GM18907 (cell line): ENCODE results near the gene PCSK4.
"Not testable (repeated sequence)": the region's sequence is repeated elsewhere in the genome, so short reads cannot be mapped to it uniquely, and the experiment has no call there.

Experiments used
- ATAC-seq: cut with Tn5 transposase; IDR thresholded peaks from one replicate; pipeline ENCODE4 v1.9.1; 2021; ENCODE audit warnings: mild to moderate bottlenecking, moderate library complexity; ENCODE audit not compliant: unreplicated experiment

The PCSK4 gene

GRCh38 chr19:1522838-1523237 is 32.7 kb upstream of the PCSK4 start:
- no peak for ATAC-seq

- ATAC-seq: no peak
These were observed 31.9 kb upstream of the PCSK4 start for GRCh38 chr19:1522061-1522460.

- no peak for ATAC-seq
These were observed 31.5 kb upstream of the PCSK4 start for GRCh38 chr19:1521636-1522035.

DNA sequence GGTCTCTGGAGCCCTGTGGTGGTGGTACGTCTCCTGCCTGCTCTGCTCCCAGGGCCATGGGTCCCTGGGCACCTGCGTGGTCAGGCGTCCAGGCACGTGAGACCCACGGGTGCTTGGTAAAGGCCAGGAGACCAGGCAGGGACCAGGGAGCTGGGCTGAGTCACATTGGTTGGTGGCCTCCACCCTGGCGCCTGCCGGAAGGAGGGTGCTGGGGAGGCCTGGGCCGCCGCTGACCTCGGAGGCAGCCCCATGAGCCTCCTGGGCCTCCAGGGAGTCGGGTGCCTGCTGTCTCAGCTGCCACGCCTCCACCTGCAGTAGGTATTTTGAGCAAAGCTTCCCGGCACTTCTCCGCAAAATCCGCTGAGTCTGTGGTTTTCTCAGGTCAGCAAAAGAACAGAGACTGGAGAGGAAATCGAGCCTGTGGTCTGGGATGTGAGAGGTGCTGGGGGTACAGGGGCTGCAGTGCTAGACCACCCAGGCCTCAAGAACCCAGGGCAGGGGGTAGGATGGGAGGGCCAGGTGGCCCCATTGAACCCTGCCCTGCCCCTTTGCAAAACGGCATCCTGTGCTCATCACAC is 30.1 kb upstream of the PCSK4 start:
- ATAC-seq: no peak

GRCh38 chr19:1519802-1520201 is 29.7 kb upstream of the PCSK4 start:
- ATAC-seq: not testable (repeated sequence)

DNA sequence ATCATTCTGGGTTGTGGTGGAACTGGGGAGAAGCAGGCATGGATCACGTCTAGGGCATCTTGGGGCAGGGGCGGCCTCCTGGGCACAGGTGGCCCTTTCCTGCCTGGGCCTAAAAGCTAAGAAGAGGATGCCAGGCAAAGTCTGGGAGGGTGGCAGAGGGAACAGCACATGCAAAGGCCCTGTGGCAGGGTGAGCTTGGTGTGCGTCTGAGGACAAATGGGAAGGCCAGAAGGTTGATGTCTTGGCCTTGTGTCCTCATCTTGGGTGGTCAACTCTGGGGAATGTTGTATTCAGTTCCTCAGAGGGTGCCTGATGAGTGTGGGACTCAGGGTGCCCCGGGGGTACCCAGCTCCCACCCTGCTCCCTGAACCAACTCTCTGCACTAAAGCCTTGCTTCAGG is 28.3 kb upstream of the PCSK4 start:
- no peak for ATAC-seq

- no peak for ATAC-seq
These were observed 26.2 kb upstream of the PCSK4 start for GRCh38 chr19:1516395-1516753.

DNA sequence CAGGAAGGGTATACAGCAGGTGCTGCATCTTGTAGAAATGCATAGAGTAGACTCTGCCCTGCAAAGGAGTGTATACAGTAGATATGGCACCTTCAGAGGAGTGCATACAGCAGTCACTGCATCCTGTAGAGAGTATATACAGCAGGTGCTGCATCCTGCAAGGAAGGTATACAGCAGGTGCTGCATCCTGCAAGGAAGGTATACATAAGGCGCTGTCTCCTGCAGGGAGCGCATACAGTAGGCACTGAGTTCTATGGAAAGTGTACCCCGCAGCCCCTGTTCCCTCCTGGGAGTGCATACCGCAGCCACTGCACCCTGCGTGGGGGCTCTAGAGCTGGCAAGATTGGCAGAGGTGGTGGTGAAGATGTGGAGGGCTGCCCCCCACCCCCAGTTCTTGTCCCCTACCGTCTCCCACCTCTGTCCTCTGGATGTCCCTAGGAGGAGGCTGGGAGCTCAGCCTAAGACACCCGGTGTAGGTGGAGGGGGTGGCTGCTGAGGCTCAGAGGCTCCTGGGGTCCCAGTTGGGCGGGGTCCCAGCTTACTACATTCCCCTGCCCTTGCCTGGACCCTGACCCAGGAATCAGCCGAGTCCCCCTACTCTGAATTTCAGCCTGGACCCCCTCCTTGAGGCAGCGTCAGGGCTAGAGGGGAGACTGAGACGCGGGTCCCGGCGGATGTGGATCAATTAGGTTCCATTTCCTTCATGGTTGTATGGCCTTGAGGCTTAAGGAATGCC is 25.0 kb upstream of the PCSK4 start:
- ATAC-seq: no peak

- no peak for ATAC-seq
These were observed 24.1 kb upstream of the PCSK4 start for GRCh38 chr19:1514295-1514661.

DNA sequence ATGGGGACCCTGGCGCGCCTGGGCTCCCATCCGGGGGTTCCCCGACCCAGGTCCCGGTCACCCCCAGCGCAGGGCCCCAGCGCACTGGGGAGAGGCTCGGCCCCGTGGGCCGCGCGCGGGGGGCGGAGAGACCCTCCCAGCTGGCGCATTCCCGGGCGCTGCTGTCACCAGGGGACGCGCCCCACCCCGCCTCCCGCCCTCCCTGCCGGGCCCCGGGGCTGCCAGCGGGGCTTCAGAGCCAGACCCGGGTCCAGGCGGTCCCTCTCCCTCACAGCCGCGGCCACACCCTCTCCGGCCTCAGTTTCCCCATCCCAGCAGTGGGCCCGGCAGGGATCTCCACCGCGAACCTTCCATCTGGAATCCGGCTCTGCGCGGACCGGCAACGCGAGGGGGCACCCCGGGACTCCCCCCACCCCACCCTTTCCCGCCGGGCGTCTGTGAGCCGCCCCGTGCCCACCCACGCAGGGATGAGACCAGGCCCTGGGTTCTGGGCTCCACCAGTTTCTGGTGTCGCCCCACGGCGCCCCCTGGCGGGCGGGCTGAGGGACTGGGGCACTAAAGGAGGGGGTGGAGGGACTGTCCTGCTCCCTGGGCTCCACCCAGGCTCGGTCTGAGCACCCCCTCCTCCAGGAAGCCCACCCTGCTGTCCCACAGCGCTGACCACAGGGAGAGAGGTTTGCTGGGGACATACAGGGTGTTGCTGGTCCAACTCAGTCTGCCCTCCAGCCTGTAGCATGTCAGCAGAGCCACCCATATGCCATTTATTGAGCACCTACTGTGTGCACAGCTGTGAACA is 23.5 kb upstream of the PCSK4 start:
- no peak for ATAC-seq

DNA sequence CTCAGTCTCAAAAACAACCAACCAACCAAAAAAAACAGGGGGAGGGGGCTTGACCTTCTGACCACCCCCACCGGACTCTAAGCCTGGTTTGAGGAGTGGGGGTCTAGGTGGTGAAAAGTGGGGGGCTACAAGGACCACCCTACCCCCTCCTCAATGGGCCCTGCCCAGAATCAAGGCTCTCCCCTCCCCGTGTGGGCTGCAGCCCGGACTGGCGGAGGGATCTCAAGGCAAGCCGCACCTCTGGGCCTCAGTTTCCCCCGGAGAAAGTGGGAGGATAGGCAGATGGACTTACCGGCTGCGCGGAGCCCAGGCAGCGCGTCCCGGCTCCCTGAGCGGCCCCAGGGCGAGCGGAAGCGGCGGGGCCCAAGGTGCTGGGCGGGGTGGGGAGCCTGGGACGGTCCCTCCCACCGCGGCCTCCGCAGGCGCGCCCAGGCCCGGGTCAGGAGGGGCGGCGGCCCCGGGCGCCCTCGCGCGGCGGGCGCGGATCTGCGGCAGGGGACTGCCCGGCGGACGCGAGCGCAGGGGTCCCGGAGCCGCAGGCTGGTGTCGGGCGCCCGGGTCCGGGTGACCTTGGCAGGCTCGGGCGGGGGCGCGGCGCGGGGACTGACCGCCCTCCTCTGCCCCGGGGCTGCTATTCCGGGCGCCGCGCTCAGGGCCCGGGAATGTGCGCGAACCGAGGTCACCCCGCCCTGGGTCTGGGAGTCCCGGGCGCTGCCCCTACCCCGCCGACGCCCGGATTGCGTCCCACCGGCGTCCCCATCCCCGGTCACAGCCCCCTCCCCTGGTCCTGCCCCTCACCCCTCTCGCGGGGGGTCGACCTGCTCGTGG is 22.7 kb upstream of the PCSK4 start, which contains the start of gene ADAMTSL5:
TSS of gene ADAMTSL5 (minus strand) at position 349 of the 828 bp plus-strand sequence. CDS start 2,076 bp downstream, outside the sequence.
- ATAC-seq: no peak

GRCh38 chr19:1511318-1512317 is 21.5 kb upstream of the PCSK4 start:
- ATAC-seq: no peak

GRCh38 chr19:1510807-1511206 is 20.7 kb upstream of the PCSK4 start:
- no peak for ATAC-seq

- ATAC-seq: no peak
These were observed 20.3 kb upstream of the PCSK4 start for GRCh38 chr19:1510442-1510806.

- ATAC-seq: no peak
These were observed 19.7 kb upstream of the PCSK4 start for GRCh38 chr19:1509602-1510441.

- no peak for ATAC-seq
These were observed 18.3 kb upstream of the PCSK4 start for GRCh38 chr19:1508507-1508856.

DNA sequence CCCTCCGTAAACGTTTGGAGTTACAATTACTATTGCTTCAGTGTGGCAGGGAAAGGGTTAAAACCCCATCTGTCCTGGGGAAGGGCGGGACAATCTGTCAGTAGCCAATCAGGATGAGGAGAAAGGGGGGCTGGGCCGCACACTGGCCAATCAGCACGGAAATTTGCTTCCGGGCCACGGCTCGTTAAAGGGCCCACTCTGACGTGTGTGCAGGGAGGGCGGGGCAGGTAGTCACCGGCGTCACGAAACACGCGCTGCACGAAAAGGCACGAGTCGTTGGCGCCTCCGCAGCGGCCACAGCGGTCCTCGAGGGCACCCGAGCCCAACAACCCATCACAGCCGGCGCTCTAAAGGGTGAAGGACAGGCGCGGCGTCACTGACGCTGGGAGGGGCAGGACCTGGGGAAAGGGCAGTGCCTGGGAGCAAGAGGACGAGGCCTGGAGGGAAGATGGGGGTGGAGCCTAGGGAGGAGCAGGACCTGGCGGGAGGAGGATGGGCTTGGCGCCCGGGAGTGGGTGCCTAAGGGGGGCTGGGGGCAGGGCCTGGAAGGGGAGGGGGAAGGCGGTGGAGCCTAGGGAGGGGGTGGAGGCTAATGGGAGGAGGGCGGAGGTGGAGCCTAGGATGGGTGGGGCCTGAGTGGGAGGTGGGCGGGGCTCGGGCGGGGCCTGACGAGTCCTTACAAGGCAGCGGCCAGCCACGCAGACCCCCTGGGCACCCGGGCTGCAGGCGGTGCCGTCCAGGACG is 17.8 kb upstream of the PCSK4 start:
- ATAC-seq: peak; percentile 55

- no peak for ATAC-seq
These were observed 17.1 kb upstream of the PCSK4 start for GRCh38 chr19:1507192-1507660.
